ENCODE measurements around the gene STK11.
"Not testable (repeated sequence)": the region's sequence is repeated elsewhere in the genome, so short reads cannot be mapped to it uniquely, and the experiment has no call there.

The STK11 gene

GRCh38 chr19:1183543-1184172 lies 21.9 kb upstream of the STK11 start:
- ChIA-PET POLR2A (ENCODE audit: low non-redundant PET) (no interaction called here), CTCF (no interaction called here)
- no peak for TF ChIP-seq CTCF (conservative IDR thresholded peaks at IDR 0.05; ENCODE audit: low read depth)
- peak; percentile 91 for DNase-seq (ENCODE audit: low spot score)
- peak overlapping the region; percentile 100 for H3K27ac ChIP-seq

GRCh38 chr19:1189419-1189818 lies 16.2 kb upstream of the STK11 start:
- ChIA-PET POLR2A (ENCODE audit: low non-redundant PET) (no interaction called here), CTCF (no interaction called here)
- TF ChIP-seq CTCF (conservative IDR thresholded peaks at IDR 0.05; ENCODE audit: low read depth) = no peak
- peak overlapping the region; percentile 68 for H3K27ac ChIP-seq
- no peak for DNase-seq (ENCODE audit: low spot score)

- no peak for DNase-seq (ENCODE audit: low spot score)
- TF ChIP-seq CTCF (conservative IDR thresholded peaks at IDR 0.05; ENCODE audit: low read depth) = no peak
- CTCF ChIA-PET = interaction anchor here (1.7 kb wide), 1 partner anchor 86 kb away, joined by 7 read pairs; no protein-coding TSS in a partner anchor
- 0 out of 2 replicates have a peak overlapping the region, but pooled peaks have one; percentile 3 for H3K27ac ChIP-seq
- POLR2A ChIA-PET (ENCODE audit: low non-redundant PET) = no interaction called here
Observed at GRCh38 chr19:1199531-1199930, 6.0 kb upstream of the STK11 start.

- POLR2A ChIA-PET (ENCODE audit: low non-redundant PET); CTCF ChIA-PET; DNase-seq (ENCODE audit: low spot score): not testable (repeated sequence)
- peak overlapping the region; percentile 5; the same call in 1 of the 2 replicates for H3K27ac ChIP-seq
Observed at GRCh38 chr19:1200614-1201013, 5.0 kb upstream of the STK11 start.

- ChIA-PET POLR2A (ENCODE audit: low non-redundant PET) (no interaction called here), CTCF (interaction anchor here (0.5 to 0.9 kb wide), 4 partner anchors 17 to 141 kb away, joined by 3 to 6 read pairs (median 3); no protein-coding TSS in a partner anchor)
- peak overlapping the region; percentile 98 for H3K27ac ChIP-seq
- TF ChIP-seq CTCF (conservative IDR thresholded peaks at IDR 0.05; ENCODE audit: low read depth) = no peak
- DNase-seq (ENCODE audit: low spot score) = no peak
Observed at GRCh38 chr19:1206150-1206863, 729 bp downstream of the STK11 start.

GRCh38 chr19:1206864-1207450 lies 1.4 kb downstream of the STK11 start:
- peak overlapping the region; percentile 98 for H3K27ac ChIP-seq
- ChIA-PET POLR2A (ENCODE audit: low non-redundant PET) (no interaction called here), CTCF (interaction anchor here (0.5 to 0.9 kb wide), 3 partner anchors 16 to 39 kb away, joined by 3 to 6 read pairs (median 3); no protein-coding TSS in a partner anchor)
- TF ChIP-seq CTCF (conservative IDR thresholded peaks at IDR 0.05; ENCODE audit: low read depth) = no peak
- no peak for DNase-seq (ENCODE audit: low spot score)

- POLR2A ChIA-PET (ENCODE audit: low non-redundant PET) = interaction anchor here (0.5 kb wide), 1 partner anchor 186 kb away, joined by 6 read pairs; no protein-coding TSS in a partner anchor
- H3K27ac ChIP-seq = peak overlapping the region; percentile 98
- DNase-seq (ENCODE audit: low spot score) = peak; percentile 67
- CTCF ChIA-PET = interaction anchor here (1.2 kb wide), 1 partner anchor 14 kb away, joined by 3 read pairs; no protein-coding TSS in a partner anchor
Observed at GRCh38 chr19:1208830-1209229, 3.3 kb downstream of the STK11 start.

All from RWPE1 (cell line).